SJSA1 (cell line): Measurements from ENCODE around the gene SOX5. TPM values are rescaled to one million over a fixed set of nuclear protein-coding genes. Genes with fewer than 3 reads are reported as not detected.

Experiments used
- DNase-seq, 2 experiments: peaks; one replicate each; pipeline ENCODE4 v3.0.0-alpha.2; 2015 to 2020; ENCODE audit warnings: low spot score in 2 of 2, low read depth in 1 of 2
- H3K27ac ChIP-seq: fragments of 250-450 bp; sonication (Bioruptor Pico); 2 replicates; pipeline ENCODE4 v1.5.1; 2020; ENCODE audit warnings: mild to moderate bottlenecking, moderate library complexity
- H3K27me3 ChIP-seq: fragments of 250-450 bp; sonication (Bioruptor Pico); replicated peaks from 2 replicates; pipeline ENCODE4 v1.5.1; 2020; ENCODE audit warnings: mild to moderate bottlenecking, moderate library complexity
- H3K36me3 ChIP-seq: fragments of 250-450 bp; sonication (Bioruptor Pico); 2 replicates; pipeline ENCODE4 v1.5.1; 2020; ENCODE audit warnings: mild to moderate bottlenecking
- H3K4me1 ChIP-seq: fragments of 250-450 bp; sonication (Bioruptor Pico); replicated peaks from 2 replicates; pipeline ENCODE4 v1.6.1; 2021; ENCODE audit warnings: mild to moderate bottlenecking
- H3K4me3 ChIP-seq: fragments of 250-450 bp; sonication (Bioruptor Pico); 2 replicates; pipeline ENCODE4 v1.5.1; 2020; ENCODE audit warnings: mild to moderate bottlenecking
- H3K9me3 ChIP-seq: fragments of 250-450 bp; sonication (Bioruptor Pico); replicated peaks from 2 replicates; pipeline ENCODE4 v1.5.1; 2020; ENCODE audit warnings: mild to moderate bottlenecking
- total RNA-seq: library from RNA; depleted of rRNA; stranded (reverse); fragments of >200 nt; shearing (Covaris generic); gene quantifications from 2 replicates; pipeline ENCODE4 v1.2.3, GENCODE V29; 2014

The SOX5 gene
- total RNA-seq, 1 experiment from 2014 or later: 5.0 TPM

DNA sequence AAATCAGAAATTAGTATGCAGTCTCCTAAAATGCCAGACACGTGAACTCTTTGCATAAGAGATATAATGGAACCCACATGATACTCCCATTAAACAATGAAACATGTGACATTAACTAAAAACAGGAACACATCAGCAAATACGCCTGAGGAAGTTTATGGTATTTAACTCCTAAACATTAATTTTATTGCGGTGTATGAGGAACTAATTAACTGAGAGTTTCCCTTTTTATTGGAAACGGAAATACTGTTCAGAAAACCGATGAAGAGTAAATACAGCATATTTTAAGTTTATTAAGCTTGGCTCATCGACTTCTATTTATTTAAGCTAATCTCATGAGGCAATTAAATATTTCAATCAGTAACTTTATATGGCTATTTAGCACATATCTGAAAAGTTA, 290.3 kb downstream of the SOX5 start:
- no peak for DNase-seq
- Histone ChIP-seq H3K27ac (no peak overlapping the region), H3K36me3 (no peaks in the 10 kb centered on the region), H3K4me1 (no peaks in the 10 kb centered on the region), H3K4me3 (no peak overlapping the region), H3K9me3 (no peaks in the 10 kb centered on the region), H3K27me3 (no peaks in the 10 kb centered on the region)

DNA sequence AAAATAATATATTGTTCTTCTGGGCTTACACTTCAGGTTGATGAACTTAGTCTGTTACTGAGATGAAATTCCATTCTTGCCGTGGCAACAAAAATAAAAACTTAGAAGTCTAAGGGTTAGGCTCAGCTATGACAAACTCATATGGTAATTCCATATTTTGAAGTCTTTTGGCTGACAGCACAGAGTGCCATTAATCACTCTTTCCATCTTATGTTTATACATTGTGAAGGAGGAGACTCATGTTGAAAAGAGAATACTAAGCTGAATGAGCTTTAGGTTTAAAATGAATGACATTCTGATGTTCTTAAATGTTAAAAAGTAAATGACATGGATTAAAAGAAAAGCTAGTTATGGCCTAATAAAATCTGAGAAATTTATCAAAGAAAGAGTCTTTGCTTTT, 291.9 kb downstream of the SOX5 start:
- Histone ChIP-seq H3K36me3 (no peaks in the 10 kb centered on the region), H3K27me3 (no peaks in the 10 kb centered on the region), H3K4me3 (no peak overlapping the region), H3K4me1 (no peaks in the 10 kb centered on the region), H3K27ac (no peak overlapping the region), H3K9me3 (no peaks in the 10 kb centered on the region)
- no peak for DNase-seq

DNA sequence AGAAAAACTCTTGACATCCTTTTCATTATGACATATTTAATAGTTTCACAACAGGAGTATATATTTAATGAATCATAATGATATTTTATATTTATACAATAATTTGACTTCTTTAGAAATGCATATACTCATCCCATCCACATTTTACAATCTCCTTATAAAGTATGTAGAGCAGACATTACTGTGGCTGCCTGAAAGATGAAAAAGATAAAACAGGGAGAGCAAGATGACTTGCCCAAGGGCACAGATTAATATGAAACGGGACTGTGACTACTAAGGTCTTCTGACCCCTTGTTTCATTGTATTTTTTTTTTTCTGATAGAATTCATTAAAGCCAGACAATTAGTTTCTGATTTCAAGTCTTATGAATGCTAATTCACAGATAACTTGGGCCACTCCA, 293.6 kb downstream of the SOX5 start:
- Histone ChIP-seq H3K27me3 (no peaks in the 10 kb centered on the region), H3K36me3 (no peaks in the 10 kb centered on the region), H3K9me3 (no peaks in the 10 kb centered on the region), H3K4me3 (no peak overlapping the region), H3K27ac (no peak overlapping the region), H3K4me1 (no peaks in the 10 kb centered on the region)
- no peak for DNase-seq

DNA sequence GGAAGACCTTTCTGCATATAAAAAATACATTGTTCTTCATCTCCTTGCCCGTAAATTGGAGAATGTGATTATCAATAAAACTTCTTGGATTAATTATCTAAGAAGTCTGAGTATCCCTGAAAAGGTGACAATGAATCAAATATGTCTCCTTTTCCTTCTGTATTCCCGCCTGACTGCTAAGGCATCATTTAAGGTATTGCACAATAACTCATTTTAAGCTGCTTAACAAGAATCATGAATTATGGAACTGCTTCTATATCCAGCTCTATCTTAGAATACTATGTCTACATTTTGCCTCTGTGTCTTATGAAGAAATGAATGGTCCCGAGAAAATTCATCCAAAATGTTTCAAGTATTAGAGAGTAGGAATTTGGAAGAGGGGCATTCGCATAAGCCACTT, 294.4 kb downstream of the SOX5 start:
- no peak for DNase-seq
- Histone ChIP-seq H3K36me3 (no peaks in the 10 kb centered on the region), H3K4me3 (no peak overlapping the region), H3K4me1 (no peaks in the 10 kb centered on the region), H3K27me3 (no peaks in the 10 kb centered on the region), H3K27ac (no peak overlapping the region), H3K9me3 (no peaks in the 10 kb centered on the region)

DNA sequence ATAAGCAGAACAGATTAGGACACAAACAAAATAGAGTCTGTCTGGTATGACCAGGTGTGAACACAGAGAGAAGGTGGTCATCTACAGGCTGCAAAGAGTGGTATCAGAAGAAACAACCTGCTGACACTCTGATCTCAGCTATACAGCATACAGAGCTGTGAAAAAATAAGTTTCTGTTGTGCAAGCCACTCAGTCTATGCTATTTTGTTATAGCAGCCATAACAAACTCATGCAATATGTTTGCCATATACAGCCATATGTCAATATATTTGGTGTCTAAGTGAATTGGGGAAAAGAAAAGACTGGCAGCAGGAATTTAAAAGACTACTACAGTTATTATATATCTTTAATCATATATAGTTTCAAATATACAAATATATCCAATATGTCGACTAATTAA, 300.9 kb downstream of the SOX5 start:
- Histone ChIP-seq H3K27me3 (no peaks in the 10 kb centered on the region), H3K9me3 (no peaks in the 10 kb centered on the region), H3K4me1 (no peaks in the 10 kb centered on the region), H3K36me3 (no peaks in the 10 kb centered on the region), H3K27ac (no peak overlapping the region), H3K4me3 (no peak overlapping the region)
- DNase-seq: no peak

DNA sequence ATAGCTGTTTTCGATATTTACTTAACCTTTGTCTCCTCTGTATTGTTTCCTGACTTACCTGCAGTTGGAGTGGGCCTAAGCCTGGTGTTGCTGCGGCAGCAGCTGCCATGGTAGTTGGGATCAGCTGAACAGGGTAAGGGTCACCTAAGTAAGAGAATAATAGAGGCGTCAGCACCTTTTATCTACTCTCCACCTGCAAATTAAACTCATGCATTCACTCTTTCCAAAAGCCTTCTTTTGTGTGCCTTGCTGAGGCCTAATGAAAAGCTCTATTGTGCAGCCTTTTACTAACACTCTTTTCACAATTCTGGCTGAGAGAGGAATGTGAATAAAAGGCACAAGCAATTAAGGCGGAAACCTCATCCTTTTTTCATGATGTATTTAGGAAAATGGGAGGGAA, 308.7 kb downstream of the SOX5 start:
- no peak overlapping the region for H3K4me3 ChIP-seq
- no peaks in the 10 kb centered on the region for H3K4me1 ChIP-seq
- no peaks in the 10 kb centered on the region for H3K9me3 ChIP-seq
- H3K36me3 ChIP-seq: no peaks in the 10 kb centered on the region
- no peaks in the 10 kb centered on the region for H3K27me3 ChIP-seq
- H3K27ac ChIP-seq: no peak overlapping the region
- no peak for DNase-seq

DNA sequence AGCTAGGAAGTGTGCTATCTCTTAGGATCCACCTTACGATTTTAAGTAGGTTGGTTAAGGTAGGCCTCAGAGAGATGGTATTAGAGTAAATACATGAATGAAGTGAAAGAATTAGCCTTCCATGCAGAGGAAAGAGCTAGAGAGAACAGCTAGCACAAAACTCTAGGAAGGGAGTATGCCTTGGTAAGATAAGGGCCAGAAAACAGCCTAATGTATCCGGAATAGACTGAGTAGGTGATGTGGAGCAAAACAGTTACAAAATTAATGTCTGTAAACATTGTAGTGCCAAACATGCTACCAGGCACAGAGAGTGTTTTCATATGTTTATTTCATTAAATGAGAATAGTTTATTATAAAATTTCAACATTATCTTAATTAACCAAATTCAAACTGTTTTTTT, 315.1 kb downstream of the SOX5 start:
- no peak overlapping the region for H3K27ac ChIP-seq
- H3K4me3 ChIP-seq: no peak overlapping the region
- no peaks in the 10 kb centered on the region for H3K36me3 ChIP-seq
- H3K27me3 ChIP-seq: no peaks in the 10 kb centered on the region
- no peak for DNase-seq
- H3K9me3 ChIP-seq: no peaks in the 10 kb centered on the region
- no peaks in the 10 kb centered on the region for H3K4me1 ChIP-seq

DNA sequence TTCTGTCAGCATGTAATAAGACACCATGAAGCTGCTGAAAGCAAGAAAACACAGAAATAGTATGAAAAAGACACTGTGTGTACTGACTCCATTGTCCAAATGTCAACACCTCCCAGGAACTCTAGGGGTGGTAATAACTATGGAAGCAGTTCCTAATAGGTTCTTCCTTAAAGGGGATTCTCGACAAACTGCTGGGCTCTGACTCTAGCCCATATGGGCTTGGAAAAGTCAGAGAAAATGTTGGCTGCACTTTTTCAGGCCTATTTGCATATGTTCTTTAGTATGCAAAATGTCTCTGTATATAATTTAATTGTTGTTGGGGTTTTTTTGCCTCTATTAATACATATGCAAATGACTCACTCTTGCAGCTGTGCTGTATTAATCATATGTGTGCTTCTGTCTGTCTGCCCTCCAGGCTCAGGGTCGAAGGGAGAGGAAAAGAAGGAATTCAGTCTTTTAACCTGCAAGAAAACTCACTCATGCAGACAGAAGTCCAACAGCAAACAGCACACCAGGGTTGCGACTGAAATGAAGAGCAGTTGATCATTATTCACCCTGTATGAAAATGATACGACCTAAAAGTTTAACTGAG, 317.6 kb downstream of the SOX5 start:
- no peaks in the 10 kb centered on the region for H3K9me3 ChIP-seq
- H3K4me3 ChIP-seq: no peak overlapping the region
- no peaks in the 10 kb centered on the region for H3K36me3 ChIP-seq
- no peak overlapping the region for H3K27ac ChIP-seq
- DNase-seq: no peak
- H3K4me1 ChIP-seq: no peaks in the 10 kb centered on the region
- H3K27me3 ChIP-seq: no peaks in the 10 kb centered on the region

DNA sequence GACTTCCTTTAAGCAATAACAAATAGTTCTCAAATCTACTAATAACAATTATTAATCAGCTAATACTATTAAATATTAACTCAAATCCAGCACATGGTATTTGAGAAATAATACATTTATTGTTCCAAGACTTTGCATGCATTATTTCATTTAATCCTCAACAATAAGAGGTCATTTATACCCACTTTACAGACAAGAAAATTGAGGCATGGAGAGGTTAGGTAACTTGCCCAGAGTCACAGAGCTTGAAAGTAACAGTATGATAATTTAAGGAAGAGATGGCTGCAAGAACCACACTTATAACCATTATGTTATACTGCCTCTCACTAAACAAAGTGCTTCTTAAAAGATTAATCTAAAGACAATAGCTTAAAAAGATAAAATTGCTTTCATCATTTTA, 318.9 kb downstream of the SOX5 start:
- H3K4me3 ChIP-seq: no peak overlapping the region
- H3K9me3 ChIP-seq: no peaks in the 10 kb centered on the region
- no peak for DNase-seq
- no peak overlapping the region for H3K27ac ChIP-seq
- no peaks in the 10 kb centered on the region for H3K4me1 ChIP-seq
- no peaks in the 10 kb centered on the region for H3K36me3 ChIP-seq
- no peaks in the 10 kb centered on the region for H3K27me3 ChIP-seq

DNA sequence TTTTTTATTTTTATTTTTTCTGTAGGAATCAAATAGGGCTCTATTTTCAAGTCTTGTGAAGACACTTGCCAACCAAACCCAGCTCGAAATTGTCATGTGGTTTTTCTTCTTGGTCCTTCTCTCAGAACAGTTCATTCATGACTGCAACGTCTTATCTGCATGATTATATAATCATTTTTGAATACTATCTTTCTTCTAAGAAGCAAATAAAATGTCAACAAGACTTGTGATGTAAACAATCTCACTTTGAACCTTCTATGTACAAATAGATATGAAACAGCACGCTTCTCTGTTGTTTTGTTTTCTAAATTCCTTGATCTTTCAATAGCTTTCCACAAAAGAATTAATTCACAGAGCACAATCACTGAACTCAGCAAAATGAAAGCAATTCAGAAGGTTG, 320.7 kb downstream of the SOX5 start:
- H3K4me1 ChIP-seq: no peaks in the 10 kb centered on the region
- no peaks in the 10 kb centered on the region for H3K9me3 ChIP-seq
- H3K36me3 ChIP-seq: no peaks in the 10 kb centered on the region
- no peak overlapping the region for H3K4me3 ChIP-seq
- no peak overlapping the region for H3K27ac ChIP-seq
- no peak for DNase-seq
- no peaks in the 10 kb centered on the region for H3K27me3 ChIP-seq

DNA sequence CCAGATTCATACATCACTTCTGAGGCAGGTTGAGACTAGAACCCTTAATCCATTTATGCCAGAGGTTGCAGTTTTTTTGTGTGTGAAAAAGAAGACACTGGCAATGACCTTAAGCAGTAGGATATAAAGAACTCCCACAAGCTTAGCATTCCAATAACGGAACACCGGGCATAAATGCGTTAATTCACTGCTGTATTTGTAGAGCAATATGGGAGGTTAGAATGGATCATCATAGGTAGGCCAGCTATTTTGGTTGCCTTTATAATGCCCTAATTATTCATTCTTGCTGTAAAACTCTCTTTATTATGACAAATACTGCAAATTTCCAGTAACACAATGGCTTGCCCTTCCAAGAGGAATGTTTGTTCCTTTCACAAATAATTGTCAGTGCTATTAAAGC, 322.7 kb downstream of the SOX5 start:
- DNase-seq: no peak
- no peaks in the 10 kb centered on the region for H3K9me3 ChIP-seq
- H3K4me3 ChIP-seq: no peak overlapping the region
- H3K4me1 ChIP-seq: no peaks in the 10 kb centered on the region
- H3K27ac ChIP-seq: no peak overlapping the region
- no peaks in the 10 kb centered on the region for H3K27me3 ChIP-seq
- H3K36me3 ChIP-seq: no peaks in the 10 kb centered on the region

DNA sequence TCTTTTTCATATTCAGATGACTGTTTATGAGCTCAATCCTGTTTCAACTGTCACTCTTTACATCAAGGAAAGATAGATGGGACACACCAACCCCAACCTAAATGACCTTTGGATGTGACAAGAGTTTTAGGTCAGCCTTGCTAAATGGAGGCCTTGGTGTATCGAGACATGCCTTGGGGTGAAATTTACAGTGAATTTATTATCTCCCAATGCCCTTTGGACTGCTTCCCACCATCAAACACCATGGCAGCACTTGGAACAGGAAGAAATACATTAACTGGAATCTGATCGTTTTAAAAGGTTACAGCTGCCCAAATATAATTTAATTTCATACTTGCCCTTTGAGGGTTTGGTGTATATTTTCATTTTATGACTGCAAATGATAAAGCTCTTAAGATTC, 327.6 kb downstream of the SOX5 start:
- no peak for DNase-seq
- no peaks in the 10 kb centered on the region for H3K9me3 ChIP-seq
- H3K27ac ChIP-seq: no peak overlapping the region

DNA sequence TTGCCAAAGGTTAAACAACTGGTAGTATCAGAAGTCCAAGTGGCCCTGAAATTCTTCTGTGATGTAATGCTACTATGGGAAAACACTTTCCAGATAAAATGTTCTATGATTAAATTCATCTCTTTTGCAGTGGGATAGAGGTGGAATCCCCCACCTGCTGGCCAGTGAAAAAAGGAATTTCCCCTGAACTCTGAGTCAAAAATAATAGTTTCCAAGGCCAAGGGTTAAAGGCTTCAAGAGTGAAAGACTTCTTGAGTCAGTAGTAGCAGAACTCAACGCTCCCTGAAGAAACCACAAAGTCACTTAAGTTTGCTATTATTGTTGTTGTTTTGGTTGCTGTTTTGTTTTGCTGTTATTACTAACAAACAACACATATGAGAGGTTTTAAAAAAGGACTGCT, 330.8 kb downstream of the SOX5 start:
- no peaks in the 10 kb centered on the region for H3K27me3 ChIP-seq
- H3K36me3 ChIP-seq: no peaks in the 10 kb centered on the region
- no peaks in the 10 kb centered on the region for H3K4me1 ChIP-seq
- H3K4me3 ChIP-seq: no peak overlapping the region
- no peaks in the 10 kb centered on the region for H3K9me3 ChIP-seq
- no peak for DNase-seq
- no peak overlapping the region for H3K27ac ChIP-seq

More for the DNA sequence above, 327.6 kb downstream of the SOX5 start:
- no peaks in the 10 kb centered on the region for H3K4me1 ChIP-seq
- no peaks in the 10 kb centered on the region for H3K27me3 ChIP-seq
- H3K36me3 ChIP-seq: no peaks in the 10 kb centered on the region
- no peak overlapping the region for H3K4me3 ChIP-seq

DNA sequence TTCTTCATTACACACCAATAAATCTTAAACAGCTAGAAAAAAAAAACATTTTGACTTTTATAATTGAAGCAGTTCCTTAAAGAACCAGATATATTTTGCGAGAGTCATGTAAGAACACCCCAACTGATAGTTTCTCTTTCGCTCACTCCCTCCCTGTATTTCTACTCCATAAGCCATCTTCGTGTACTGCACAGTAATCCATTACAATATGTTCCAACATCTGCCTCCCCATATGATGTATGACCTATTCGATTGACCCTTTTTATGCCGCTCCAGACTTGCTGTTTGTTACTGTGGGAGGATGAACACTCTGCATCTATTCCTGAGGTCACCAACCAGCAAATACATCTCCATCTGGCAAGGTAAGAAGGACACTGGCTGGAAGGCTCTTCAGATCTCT, 331.7 kb downstream of the SOX5 start:
- H3K4me1 ChIP-seq: no peaks in the 10 kb centered on the region
- H3K9me3 ChIP-seq: no peaks in the 10 kb centered on the region
- no peak overlapping the region for H3K4me3 ChIP-seq
- H3K27ac ChIP-seq: no peak overlapping the region
- no peaks in the 10 kb centered on the region for H3K27me3 ChIP-seq
- no peaks in the 10 kb centered on the region for H3K36me3 ChIP-seq
- DNase-seq: no peak

DNA sequence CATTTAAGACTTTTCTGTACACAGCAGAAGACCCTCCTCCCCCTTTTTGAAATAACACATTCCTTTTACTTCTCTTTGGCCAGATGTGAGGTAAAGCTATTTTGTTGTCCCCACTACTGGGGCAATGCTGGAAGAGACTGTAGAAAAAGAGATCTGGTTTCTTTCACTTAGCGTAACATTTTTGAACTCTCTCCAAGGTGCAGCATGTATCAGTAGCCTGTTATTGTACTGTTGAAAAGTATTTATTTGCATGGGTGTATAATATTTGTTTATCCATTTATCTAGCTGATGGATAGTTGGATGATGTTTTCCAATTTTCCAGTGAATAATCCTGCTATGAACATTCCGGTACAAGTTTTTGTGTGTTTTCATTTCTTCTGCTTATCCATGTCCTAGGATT, 335.2 kb downstream of the SOX5 start:
- no peak for DNase-seq
- H3K4me1 ChIP-seq: no peaks in the 10 kb centered on the region
- no peaks in the 10 kb centered on the region for H3K36me3 ChIP-seq
- H3K27me3 ChIP-seq: no peaks in the 10 kb centered on the region
- H3K4me3 ChIP-seq: no peak overlapping the region
- H3K27ac ChIP-seq: no peak overlapping the region
- no peaks in the 10 kb centered on the region for H3K9me3 ChIP-seq
